ENCODE results near the gene NQO1. TPM values are rescaled to one million over a fixed set of nuclear protein-coding genes. Genes with fewer than 3 reads are reported as not detected.

The NQO1 gene
- polyA plus RNA-seq, 1 experiment = 580 TPM

DNA sequence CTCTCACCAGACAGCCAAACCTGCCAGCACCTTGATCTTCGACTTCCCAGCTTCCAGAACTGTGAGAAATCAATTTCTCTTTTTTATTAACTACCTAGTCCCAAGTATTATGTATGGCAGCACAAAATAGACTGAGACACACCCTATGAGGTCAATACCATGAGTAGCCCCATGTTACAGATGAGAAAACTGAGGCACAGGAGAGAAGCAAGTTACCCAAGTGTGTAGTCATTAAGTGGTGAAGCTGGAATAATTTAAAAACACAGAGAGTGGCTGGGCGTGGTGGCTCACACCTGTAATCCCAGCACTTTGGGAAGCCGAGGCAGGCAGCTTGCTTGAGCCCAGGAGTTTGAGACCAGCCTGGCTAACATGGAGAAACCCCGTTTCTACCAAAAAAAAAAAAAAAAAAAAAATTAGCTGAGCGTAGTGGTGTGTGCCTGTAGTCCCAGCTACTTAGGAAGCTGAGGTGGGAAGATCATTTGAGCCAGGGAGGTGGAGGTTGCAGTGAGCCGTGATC, 4.9 kb downstream of the NQO1 start:
- CTCF ChIA-PET = interaction anchor here (0.7 kb wide), 1 partner anchor 31 kb away, joined by 6 read pairs; no protein-coding TSS in a partner anchor
- H3K9me3 ChIP-seq (ENCODE audit: control insufficient read depth, insufficient read depth, low read length) = no peaks in the 10 kb centered on the region
- no peak for DNase-seq (ENCODE audit: low read depth, low spot score)
- no peak overlapping the region for H3K4me3 ChIP-seq (ENCODE audit: low read depth, low read length)
- H3K27ac ChIP-seq (ENCODE audit: low read depth, low read length) = no peak overlapping the region
- POLR2A ChIA-PET = no interaction called here
- TF ChIP-seq, protein P1, sequence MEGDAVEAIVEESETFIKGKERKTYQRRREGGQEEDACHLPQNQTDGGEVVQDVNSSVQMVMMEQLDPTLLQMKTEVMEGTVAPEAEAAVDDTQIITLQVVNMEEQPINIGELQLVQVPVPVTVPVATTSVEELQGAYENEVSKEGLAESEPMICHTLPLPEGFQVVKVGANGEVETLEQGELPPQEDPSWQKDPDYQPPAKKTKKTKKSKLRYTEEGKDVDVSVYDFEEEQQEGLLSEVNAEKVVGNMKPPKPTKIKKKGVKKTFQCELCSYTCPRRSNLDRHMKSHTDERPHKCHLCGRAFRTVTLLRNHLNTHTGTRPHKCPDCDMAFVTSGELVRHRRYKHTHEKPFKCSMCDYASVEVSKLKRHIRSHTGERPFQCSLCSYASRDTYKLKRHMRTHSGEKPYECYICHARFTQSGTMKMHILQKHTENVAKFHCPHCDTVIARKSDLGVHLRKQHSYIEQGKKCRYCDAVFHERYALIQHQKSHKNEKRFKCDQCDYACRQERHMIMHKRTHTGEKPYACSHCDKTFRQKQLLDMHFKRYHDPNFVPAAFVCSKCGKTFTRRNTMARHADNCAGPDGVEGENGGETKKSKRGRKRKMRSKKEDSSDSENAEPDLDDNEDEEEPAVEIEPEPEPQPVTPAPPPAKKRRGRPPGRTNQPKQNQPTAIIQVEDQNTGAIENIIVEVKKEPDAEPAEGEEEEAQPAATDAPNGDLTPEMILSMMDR (IDR thresholded peaks at IDR 0.05; ENCODE audit: low read depth, low read length) = no peak
- no peaks in the 10 kb centered on the region for H3K27me3 ChIP-seq (ENCODE audit: control insufficient read depth, insufficient read depth, low read length)

DNA sequence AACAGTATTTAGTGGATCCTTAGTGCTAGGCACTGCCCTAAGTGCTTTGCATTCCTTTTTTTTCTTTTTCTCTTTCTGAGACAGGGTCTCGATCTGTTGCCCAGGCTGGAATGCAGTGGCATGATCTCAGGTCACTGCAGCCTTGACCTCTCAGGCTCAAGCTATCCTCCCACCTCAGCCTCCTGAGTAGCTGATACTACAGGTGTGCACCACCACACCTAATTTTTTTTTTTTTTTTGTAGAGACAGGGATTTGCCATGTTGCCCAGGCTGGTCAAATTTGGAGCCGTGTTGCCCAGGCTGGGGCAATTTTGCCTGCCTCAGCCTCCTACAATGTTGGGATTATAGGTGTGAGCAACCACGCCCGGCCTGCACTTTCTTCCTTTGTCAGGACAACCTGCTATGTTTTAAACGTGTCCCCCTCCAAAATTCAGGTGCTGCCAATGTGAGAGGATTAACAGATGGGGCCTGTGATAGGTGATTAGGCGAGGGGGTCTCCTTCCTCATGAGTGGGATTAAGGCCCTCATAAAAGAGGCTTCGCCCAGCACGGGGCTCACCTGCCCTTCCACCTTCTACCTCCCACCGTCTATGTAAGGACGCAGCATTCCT, 5.4 kb downstream of the NQO1 start:
- CTCF ChIA-PET = interaction anchor here (0.7 to 1.0 kb wide), 3 partner anchors 12 to 34 kb away, joined by 5 to 6 read pairs (median 6); partner anchors contain the start of gene NOB1

DNA sequence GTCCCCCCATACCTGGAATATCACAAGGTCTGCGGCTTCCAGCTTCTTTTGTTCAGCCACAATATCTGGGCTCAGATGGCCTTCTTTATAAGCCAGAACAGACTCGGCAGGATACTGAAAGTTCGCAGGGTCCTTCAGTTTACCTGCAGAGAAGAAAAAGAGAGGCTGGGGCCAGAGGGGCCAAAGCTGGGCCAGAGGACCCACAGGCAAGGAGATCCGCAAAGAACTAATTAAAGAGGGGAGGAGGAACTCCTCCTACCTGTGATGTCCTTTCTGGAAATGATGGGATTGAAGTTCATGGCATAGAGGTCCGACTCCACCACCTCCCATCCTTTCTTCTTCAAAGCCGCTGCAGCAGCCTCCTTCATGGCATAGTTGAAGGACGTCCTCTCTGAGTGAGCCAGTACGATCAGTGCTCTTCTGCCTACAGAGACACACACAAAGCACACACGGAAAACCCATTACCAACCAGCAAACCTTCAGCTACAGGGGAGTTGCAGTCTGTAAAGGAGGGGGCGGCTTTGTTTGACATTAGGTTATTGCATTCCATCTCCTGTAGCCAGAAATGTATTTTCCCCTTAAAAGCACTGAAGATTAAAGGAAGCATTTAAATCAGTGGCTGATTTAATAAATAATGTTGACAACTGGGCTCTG, 8.1 kb downstream of the NQO1 start:
- CTCF ChIA-PET = interaction anchor here (0.6 to 1.5 kb wide), 3 partner anchors 36 to 322 kb away, joined by 3 to 4 read pairs (median 4); partner anchors contain the start of gene NOB1
- DNase-seq (ENCODE audit: low read depth, low spot score) = no peak
- TF ChIP-seq, protein P1 (IDR thresholded peaks at IDR 0.05; ENCODE audit: low read depth, low read length) = no peak

More for the DNA sequence above, 5.4 kb downstream of the NQO1 start:
- H3K27ac ChIP-seq (ENCODE audit: low read depth, low read length) = no peak overlapping the region
- POLR2A ChIA-PET = no interaction called here
- no peaks in the 10 kb centered on the region for H3K27me3 ChIP-seq (ENCODE audit: control insufficient read depth, insufficient read depth, low read length)
- no peak overlapping the region for H3K4me3 ChIP-seq (ENCODE audit: low read depth, low read length)
- TF ChIP-seq, protein P1 (IDR thresholded peaks at IDR 0.05; ENCODE audit: low read depth, low read length) = no peak
- H3K9me3 ChIP-seq (ENCODE audit: control insufficient read depth, insufficient read depth, low read length) = no peaks in the 10 kb centered on the region
- DNase-seq (ENCODE audit: low read depth, low spot score) = no peak

DNA sequence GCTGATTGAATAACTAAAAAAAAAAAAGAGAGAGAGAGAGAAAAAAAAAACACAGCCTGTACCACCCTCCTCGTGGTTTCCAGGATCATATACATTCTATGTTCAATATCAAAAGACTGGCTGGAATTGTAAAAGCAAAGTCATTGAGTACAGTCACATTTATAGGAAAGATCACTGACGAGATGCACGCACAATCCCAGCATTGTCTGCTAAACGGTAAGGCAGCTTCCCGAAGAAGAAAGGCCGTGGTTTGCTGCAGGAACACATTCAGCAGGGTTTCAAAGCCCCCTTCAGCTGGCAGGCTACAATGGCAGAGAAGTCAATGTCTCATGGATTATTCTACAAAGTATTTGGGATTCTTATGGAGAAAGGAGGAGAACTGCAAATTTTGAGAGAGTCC, 9.3 kb downstream of the NQO1 start:
- Histone ChIP-seq H3K27ac (ENCODE audit: low read depth, low read length) (no peak overlapping the region), H3K9me3 (ENCODE audit: control insufficient read depth, insufficient read depth, low read length) (no peaks in the 10 kb centered on the region), H3K4me3 (ENCODE audit: low read depth, low read length) (no peak overlapping the region), H3K27me3 (ENCODE audit: control insufficient read depth, insufficient read depth, low read length) (no peaks in the 10 kb centered on the region)
- TF ChIP-seq, protein P1 (IDR thresholded peaks at IDR 0.05; ENCODE audit: low read depth, low read length) = no peak
- DNase-seq (ENCODE audit: low read depth, low spot score) = no peak
- POLR2A ChIA-PET = interaction anchor here (1.2 kb wide), 1 partner anchor 9 kb away, joined by 8 read pairs; the partner anchor contains the start of gene NQO1
- CTCF ChIA-PET = interaction anchor here (1.2 kb wide), 1 partner anchor 321 kb away, joined by 3 read pairs; no protein-coding TSS in a partner anchor

More for the DNA sequence above, 8.1 kb downstream of the NQO1 start:
- Histone ChIP-seq H3K4me3 (ENCODE audit: low read depth, low read length) (no peak overlapping the region), H3K27ac (ENCODE audit: low read depth, low read length) (no peak overlapping the region), H3K27me3 (ENCODE audit: control insufficient read depth, insufficient read depth, low read length) (no peaks in the 10 kb centered on the region), H3K9me3 (ENCODE audit: control insufficient read depth, insufficient read depth, low read length) (no peaks in the 10 kb centered on the region)
- POLR2A ChIA-PET = interaction anchor here (0.6 to 1.2 kb wide), 2 partner anchors 8 to 105 kb away, joined by 5 to 8 read pairs; partner anchors contain the start of gene NQO1

All from AG04450 (cell line).